NT2/D1 (cell line): ENCODE results near the gene MVD.

Source experiments
- YY1 ChIP-seq: IDR thresholded peaks from 2 replicates; pipeline ENCODE4 v1.6.1; 2011; ENCODE audit not compliant: insufficient read length, insufficient read depth
- ZNF274 ChIP-seq: IDR thresholded peaks from 2 replicates; pipeline ENCODE4 v1.6.1; 2011; ENCODE audit warnings: mild to moderate bottlenecking, low read depth, low read length

DNA sequence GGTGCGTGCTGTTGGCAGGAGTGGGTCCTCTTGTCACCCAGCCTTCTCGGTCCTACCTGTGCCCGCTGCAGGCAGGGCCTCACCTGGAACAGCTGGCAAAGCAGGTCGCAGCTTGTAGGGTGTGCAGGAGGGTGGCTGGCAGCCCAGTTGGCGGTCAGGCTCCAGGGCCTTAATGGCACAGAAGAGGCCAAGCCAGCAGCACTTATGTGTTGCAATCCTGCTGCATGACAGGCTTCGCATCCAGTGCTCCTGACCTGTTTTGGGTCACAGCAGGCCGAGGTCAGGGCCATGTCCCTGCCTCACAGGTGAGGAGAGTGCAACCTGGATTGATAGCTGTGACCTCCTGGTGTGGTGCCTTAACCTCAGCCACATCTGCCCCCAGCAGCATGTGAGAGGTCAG, 60.8 kb downstream of the MVD start:
- TF ChIP-seq ZNF274 (no peak), YY1 (no peak)
